Thyroid gland (tissue), 4 donors: Measurements from ENCODE around the gene KIAA2012. TPM values are rescaled to one million over a fixed set of nuclear protein-coding genes. Genes with fewer than 3 reads are reported as not detected.

Source experiments
- DNase-seq, 2 donors: peaks; one replicate each; pipeline ENCODE4 v3.0.0-alpha.2; 2019
- H3K27ac ChIP-seq, 3 donors: fragments of 200-600 bp; sonication (generic); 1 replicate in 2 of 3; 2 replicates in 1 of 3; pipeline ENCODE4 v1.5.1; 2016 to 2019; ENCODE audit warnings: mild to moderate bottlenecking in 1 of 3, moderate library complexity in 1 of 3
- H3K27me3 ChIP-seq: fragments of 200-600 bp; sonication (generic); one replicate; pipeline ENCODE4 v1.5.1; 2019
- H3K36me3 ChIP-seq, 2 donors: fragments of 200-600 bp; sonication (generic); one replicate each; pipeline ENCODE4 v1.5.1; 2016 to 2019
- H3K4me1 ChIP-seq, 2 donors: fragments of 200-600 bp; sonication (generic); one replicate each; pipeline ENCODE4 v1.5.1; 2017 to 2019
- H3K4me3 ChIP-seq, 3 donors: fragments of 200-600 bp; sonication (generic); replicated peaks in 1 of 3; 1 replicate in 2 of 3; 2 replicates in 1 of 3; pipeline ENCODE4 v1.5.1; 2016; ENCODE audit warnings: mild to moderate bottlenecking in 1 of 3
- H3K9me3 ChIP-seq: fragments of 200-600 bp; sonication (generic); one replicate; pipeline ENCODE4 v1.5.1; 2017
- CTCF ChIP-seq, 6 experiments: fragments of 200-600 bp in 3 of 6; fragments of 450-650 bp in 3 of 6; sonication (generic) in 3 of 6; IDR thresholded peaks; one replicate each; pipeline ENCODE4 v1.5.1; 2016 to 2019; ENCODE audit warnings: antibody characterized with exemption in 6 of 6, mild to moderate bottlenecking in 2 of 6, inconsistent platforms in 1 of 6, moderate library complexity in 1 of 6
- POLR2A ChIP-seq, 2 donors: fragments of 450-650 bp; IDR thresholded peaks; one replicate each; pipeline ENCODE4 v1.6.1; 2017; ENCODE audit warnings: antibody characterized with exemption in 2 of 2, mild to moderate bottlenecking in 2 of 2, moderate library complexity in 1 of 2
- WGBS, 2 donors: methylation state at CpG; one replicate each; pipeline ENCODE4 v1.1.5; 2017; 5-methylcytosine and 5-hydroxymethylcytosine counted together
- intact Hi-C: fragments of 100-400 bp; cut with DNase I; formaldehyde crosslinking; loops from one replicate; pipeline ENCODE4 v1.15.1; 2023
- total RNA-seq, 4 donors: library from RNA; depleted of rRNA; stranded (reverse); fragments of >200 nt; gene quantifications; one replicate each; pipeline ENCODE4 v1.2.3, GENCODE V29; 2016

KIAA2012 gene
- total RNA-seq, 4 donors from 2014 or later = not detected

GRCh38 chr2:202030691-202031090, 42.4 kb upstream of the KIAA2012 start:
- intact Hi-C loops = loop anchor here (5.0 kb wide), 1 partner anchor 248 kb away; the partner anchor contains the start of gene ALS2
- no peak overlapping the region for H3K4me3 ChIP-seq
- no peak for TF ChIP-seq POLR2A (IDR thresholded peaks at IDR 0.05)
- TF ChIP-seq CTCF (IDR thresholded peaks at IDR 0.05) = no peak
- H3K9me3 ChIP-seq = no peaks in the 10 kb centered on the region
- H3K36me3 ChIP-seq = no peaks in the 10 kb centered on the region
- peaks cover 13 to 15% of the 10 kb centered on the region in 2 donors for H3K4me1 ChIP-seq
- no peak for DNase-seq
- 85 to 94% methylated on average over 4 of the region's 4 CpGs for WGBS, 2 donors
- no peaks in the 10 kb centered on the region for H3K27me3 ChIP-seq
- H3K27ac ChIP-seq = no peak overlapping the region

GRCh38 chr2:202031246-202031951, 41.7 kb upstream of the KIAA2012 start:
- H3K36me3 ChIP-seq = no peaks in the 10 kb centered on the region

GRCh38 chr2:202032846-202033316, 40.2 kb upstream of the KIAA2012 start:
- Histone ChIP-seq H3K27ac (peak overlapping the region; percentile 91 to 99 (median 98)), H3K9me3 (no peaks in the 10 kb centered on the region), H3K36me3 (no peaks in the 10 kb centered on the region), H3K4me1 (peaks cover 16 to 30% of the 10 kb centered on the region in 2 donors), H3K4me3 (peak overlapping the region; percentile 63 to 93 (median 87)), H3K27me3 (no peaks in the 10 kb centered on the region)
- DNase-seq = peak; percentile 71 to 77
- peak in 1 of 2 donors; percentile 36 for TF ChIP-seq POLR2A (IDR thresholded peaks at IDR 0.05)
- no peak for TF ChIP-seq CTCF (IDR thresholded peaks at IDR 0.05)
- WGBS, 2 donors = 0% methylated on average over 34 to 39 of the region's 42 CpGs
- intact Hi-C loops = loop anchor here (5.0 kb wide), 1 partner anchor 251 kb away; the partner anchor contains the start of gene ALS2

More at GRCh38 chr2:202031246-202031951, 41.7 kb upstream of the KIAA2012 start:
- no peak overlapping the region for H3K4me3 ChIP-seq
- no peak overlapping the region for H3K27ac ChIP-seq
- H3K9me3 ChIP-seq = no peaks in the 10 kb centered on the region
- no peak for DNase-seq
- TF ChIP-seq CTCF (IDR thresholded peaks at IDR 0.05) (no peak), POLR2A (IDR thresholded peaks at IDR 0.05) (no peak)
- WGBS, 2 donors = 72 to 79% methylated on average over 4 of the region's 4 CpGs
- intact Hi-C loops = loop anchor here (5.0 kb wide), 1 partner anchor 249 kb away; the partner anchor contains the start of gene ALS2
- H3K27me3 ChIP-seq = no peaks in the 10 kb centered on the region
- H3K4me1 ChIP-seq = peaks cover 16% of the 10 kb centered on the region in 2 donors

- TF ChIP-seq POLR2A (IDR thresholded peaks at IDR 0.05) (peak; percentile 31 to 87), CTCF (IDR thresholded peaks at IDR 0.05) (peak in 1 of 6 experiments; percentile 14)
- peak; percentile 94 for DNase-seq
- H3K27ac ChIP-seq = peak within 1 kb of the TSS; percentile 91 to 99 (median 98)
- H3K4me3 ChIP-seq = peak within 1 kb of the TSS; percentile 65 to 93 (median 87)
- no peaks in the 10 kb centered on the region for H3K36me3 ChIP-seq
- WGBS, 2 donors = 0 to 1% methylated on average over 19 to 39 of the region's 109 CpGs
- no peaks in the 10 kb centered on the region for H3K9me3 ChIP-seq
- H3K4me1 ChIP-seq = peaks cover 16 to 32% of the 10 kb centered on the region in 2 donors
- intact Hi-C loops = loop anchor here (5.0 kb wide), 1 partner anchor 251 kb away; the partner anchor contains the start of gene ALS2
- H3K27me3 ChIP-seq = no peaks in the 10 kb centered on the region
These were observed 39.5 kb upstream of the KIAA2012 start, which contains the start of gene FZD7 for GRCh38 chr2:202033317-202034248. Gene FZD7, plus strand, starts transcription at chr2:202033855. Its CDS starts 793 bp downstream, at chr2:202034648.
